GM06990 (cell line): ENCODE results near the gene SOBP.

Experiments
- DNase-seq: peaks from one replicate; pipeline ENCODE4 v3.0.0-alpha.2; 2011; ENCODE audit not compliant: insufficient read length; ENCODE audit errors: extremely low read depth
- H3K27me3 ChIP-seq: replicated peaks from 2 replicates; pipeline ENCODE4 v1.6.0; 2011; ENCODE audit warnings: low read length; ENCODE audit not compliant: control insufficient read depth, insufficient read depth
- H3K36me3 ChIP-seq: 2 replicates; pipeline ENCODE4 v1.5.1; 2011; ENCODE audit warnings: low read length; ENCODE audit not compliant: control insufficient read depth, insufficient read depth
- H3K4me3 ChIP-seq: replicated peaks from 2 replicates; pipeline ENCODE4 v1.5.1; 2011; ENCODE audit warnings: low read depth, mild to moderate bottlenecking, control low read depth, low read length
- CTCF ChIP-seq: IDR thresholded peaks from 2 replicates; pipeline ENCODE4 v1.5.1; 2011; ENCODE audit warnings: low read length, control low read depth, mild to moderate bottlenecking, inconsistent platforms; ENCODE audit not compliant: insufficient read depth, poor library complexity, severe bottlenecking

SOBP gene

GRCh38 chr6:107554918-107555317 lies 65.0 kb downstream of the SOBP start:
- TF ChIP-seq CTCF, result no peak
- H3K4me3 ChIP-seq, result no peak overlapping the region
- H3K36me3 ChIP-seq, result no peaks in the 10 kb centered on the region
- no peak for DNase-seq
- no peaks in the 10 kb centered on the region for H3K27me3 ChIP-seq

- no peak for TF ChIP-seq CTCF
- Histone ChIP-seq H3K27me3 (no peaks in the 10 kb centered on the region), H3K4me3 (no peak overlapping the region), H3K36me3 (no peaks in the 10 kb centered on the region)
- no peak for DNase-seq
Measured at GRCh38 chr6:107555449-107555848, 65.5 kb downstream of the SOBP start.

GRCh38 chr6:107556082-107556481 lies 66.2 kb downstream of the SOBP start:
- DNase-seq, result no peak
- H3K36me3 ChIP-seq, result no peaks in the 10 kb centered on the region
- TF ChIP-seq CTCF, result no peak

DNA sequence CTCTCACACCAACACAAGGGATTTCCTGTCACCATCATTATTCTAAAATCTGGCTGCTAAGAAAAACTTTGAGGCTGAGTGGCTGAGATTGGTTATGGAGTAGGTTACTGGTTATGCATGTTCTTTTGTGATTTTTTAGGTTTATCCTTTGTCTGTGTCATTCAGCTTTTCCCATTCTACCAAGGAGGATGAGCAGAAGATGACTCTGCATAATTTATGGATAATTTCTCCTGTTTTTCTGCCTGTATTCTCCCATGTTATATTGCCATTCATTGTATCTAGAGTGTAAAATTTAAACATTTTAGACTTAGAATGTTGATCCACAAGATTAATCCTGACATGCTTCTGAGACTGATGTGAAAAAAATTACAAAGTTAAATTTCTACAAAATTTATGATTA lies 67.8 kb downstream of the SOBP start:
- no peak for TF ChIP-seq CTCF
- no peaks in the 10 kb centered on the region for H3K27me3 ChIP-seq
- no peaks in the 10 kb centered on the region for H3K36me3 ChIP-seq
- H3K4me3 ChIP-seq, result no peak overlapping the region
- DNase-seq, result no peak

More at GRCh38 chr6:107556082-107556481, 66.2 kb downstream of the SOBP start:
- no peak overlapping the region for H3K4me3 ChIP-seq
- H3K27me3 ChIP-seq, result no peaks in the 10 kb centered on the region

- H3K36me3 ChIP-seq, result no peaks in the 10 kb centered on the region
- no peak for TF ChIP-seq CTCF
- DNase-seq, result no peak
- no peaks in the 10 kb centered on the region for H3K27me3 ChIP-seq
- no peak overlapping the region for H3K4me3 ChIP-seq
Measured at GRCh38 chr6:107560657-107561056, 70.7 kb downstream of the SOBP start.

GRCh38 chr6:107561306-107561705 lies 71.4 kb downstream of the SOBP start:
- no peaks in the 10 kb centered on the region for H3K36me3 ChIP-seq
- no peak overlapping the region for H3K4me3 ChIP-seq
- DNase-seq, result no peak
- no peaks in the 10 kb centered on the region for H3K27me3 ChIP-seq
- TF ChIP-seq CTCF, result no peak
